H1 (cell line): Measurements from ENCODE around the gene DRAM1. TPM values are rescaled to one million over a fixed set of nuclear protein-coding genes. Genes with fewer than 3 reads are reported as not detected.

ENCODE experiments used
- CTCF ChIA-PET: fragments of 300-600 bp; sonication (Branson Sonifier 250); formaldehyde crosslinking; loops from one replicate; lab custom pipeline; 2021; ENCODE audit not compliant: partially characterized antibody; lab: Charles Lee
- POLR2A ChIA-PET: fragments of 300-600 bp; sonication (Branson Sonifier 250); formaldehyde crosslinking; loops from one replicate; lab custom pipeline; 2021; ENCODE audit warnings: inconsistent platforms; ENCODE audit not compliant: partially characterized antibody; lab: Charles Lee
- DNase-seq, 2 experiments: peaks; one replicate each; pipeline versions ENCODE4 v3.0.0 to v3.0.0-alpha.2; 2010 to 2022; ENCODE audit warnings: low spot score in 2 of 2, low read depth in 1 of 2, mixed read lengths in 1 of 2
- FAIRE-seq: peaks from 2 replicates; lab custom pipeline; 2011; peaks lifted over from hg19 to GRCh38; lab: Jason Lieb, UNC
- H2AFZ ChIP-seq: 2 replicates; pipeline ENCODE4 v1.8.1; 2012; ENCODE audit warnings: low read length, inconsistent platforms
- H2AK5ac ChIP-seq: 2 replicates; pipeline ENCODE4 v1.6.1; 2013; ENCODE audit warnings: low read depth, low read length
- H2BK120ac ChIP-seq: replicated peaks from 2 replicates; pipeline ENCODE3; 2013; ENCODE audit warnings: low read depth, low read length, inconsistent platforms
- H2BK12ac ChIP-seq: 2 replicates; pipeline ENCODE4 v1.6.1; 2013; ENCODE audit warnings: low read depth, low read length
- H2BK15ac ChIP-seq: 2 replicates; pipeline ENCODE4 v1.6.1; 2013; ENCODE audit warnings: low read length
- H2BK20ac ChIP-seq: 2 replicates; pipeline ENCODE4 v1.6.1; 2013; ENCODE audit warnings: low read length
- H2BK5ac ChIP-seq: 2 replicates; pipeline ENCODE4 v1.6.1; 2013; ENCODE audit warnings: low read depth, low read length
- H3K14ac ChIP-seq: 2 replicates; pipeline ENCODE4 v1.6.1; 2013; ENCODE audit warnings: inconsistent platforms; ENCODE audit not compliant: insufficient read length
- H3K18ac ChIP-seq: 2 replicates; pipeline ENCODE4 v1.6.1; 2013; ENCODE audit warnings: low read length; ENCODE audit errors: extremely low read depth
- H3K23ac ChIP-seq: 2 replicates; pipeline ENCODE4 v1.6.1; 2013; ENCODE audit warnings: inconsistent platforms; ENCODE audit not compliant: insufficient read length
- H3K23me2 ChIP-seq: 2 replicates; pipeline ENCODE4 v1.6.1; 2013; ENCODE audit warnings: low read depth, low read length
- H3K27ac ChIP-seq: 2 replicates; pipeline ENCODE4 v1.6.1; 2011; ENCODE audit warnings: low read depth, low read length, inconsistent platforms
- H3K27me3 ChIP-seq, 4 experiments: replicated peaks in 1 of 4; 1 replicate in 1 of 4; 2 replicates in 3 of 4; pipeline versions ENCODE4 v1.6.1 to v1.8.1; 2011 to 2013; ENCODE audit warnings: low read length in 3 of 4, mild to moderate bottlenecking in 3 of 4, inconsistent platforms in 2 of 4, mixed read lengths in 2 of 4, moderate library complexity in 1 of 4; ENCODE audit not compliant: control insufficient read depth in 3 of 4, insufficient read depth in 3 of 4; ENCODE audit errors: extremely low read depth in 1 of 4
- H3K36me3 ChIP-seq, 4 experiments: 2 replicates each; pipeline versions ENCODE4 v1.6.1 to v1.8.1; 2011 to 2013; ENCODE audit warnings: mild to moderate bottlenecking in 4 of 4, low read length in 3 of 4, moderate library complexity in 2 of 4, control low read depth in 1 of 4, inconsistent platforms in 1 of 4; ENCODE audit not compliant: insufficient read depth in 4 of 4, control insufficient read depth in 2 of 4
- H3K4ac ChIP-seq: replicated peaks from 2 replicates; pipeline ENCODE3; 2013; ENCODE audit warnings: low read length, low read depth, mixed read lengths, inconsistent platforms; ENCODE audit not compliant: insufficient read length
- H3K4me1 ChIP-seq, 4 experiments: replicated peaks in 1 of 4; 1 replicate in 1 of 4; 2 replicates in 3 of 4; pipeline versions ENCODE4 v1.6.1 to v1.8.1; 2011 to 2013; ENCODE audit warnings: low read length in 3 of 4, inconsistent platforms in 2 of 4, mixed read lengths in 1 of 4; ENCODE audit not compliant: insufficient read depth in 4 of 4, control insufficient read depth in 3 of 4
- H3K4me2 ChIP-seq, 2 experiments: 2 replicates each; pipeline versions ENCODE4 v1.6.1 to v1.8.1; 2011 to 2013; ENCODE audit warnings: low read depth in 2 of 2, low read length in 2 of 2, control low read depth in 1 of 2, inconsistent platforms in 1 of 2, mild to moderate bottlenecking in 1 of 2; ENCODE audit not compliant: insufficient read depth in 1 of 2
- H3K4me3 ChIP-seq, 4 experiments: fragments of 200-600, 300-600 bp in 1 of 4; sonication (generic), shearing (Covaris generic), sonication (Bioruptor Twin) in 1 of 4; 2 replicates each; pipeline versions ENCODE4 v1.5.1 to v1.8.1; 2011 to 2016; ENCODE audit warnings: low read length in 4 of 4, low read depth in 3 of 4, control low read depth in 2 of 4, inconsistent platforms in 2 of 4, mild to moderate bottlenecking in 2 of 4, mixed read lengths in 1 of 4, moderate library complexity in 1 of 4; ENCODE audit not compliant: insufficient read depth in 2 of 4; ENCODE audit errors: extremely low read depth in 1 of 4
- H3K56ac ChIP-seq: replicated peaks from 2 replicates; pipeline ENCODE3; 2013; ENCODE audit warnings: low read depth, mild to moderate bottlenecking, mixed read lengths, low read length, inconsistent platforms; ENCODE audit not compliant: insufficient read length
- H3K79me1 ChIP-seq: 2 replicates; pipeline ENCODE4 v1.6.1; 2013; ENCODE audit warnings: low read depth, low read length, control low read depth
- H3K79me2 ChIP-seq, 2 experiments: 2 replicates each; pipeline versions ENCODE4 v1.6.1 to v1.8.1; 2012 to 2013; ENCODE audit warnings: low read length in 2 of 2, mild to moderate bottlenecking in 2 of 2, inconsistent platforms in 1 of 2; ENCODE audit not compliant: insufficient read depth in 2 of 2, control insufficient read depth in 1 of 2
- H3K9ac ChIP-seq, 4 experiments: replicated peaks in 1 of 4; 1 replicate in 1 of 4; 2 replicates in 3 of 4; pipeline versions ENCODE4 v1.6.1 to v1.8.1; 2011 to 2013; ENCODE audit warnings: low read depth in 3 of 4, low read length in 3 of 4, control low read depth in 2 of 4, mild to moderate bottlenecking in 2 of 4, moderate library complexity in 2 of 4, inconsistent platforms in 1 of 4; ENCODE audit errors: extremely low read depth in 1 of 4
- H3K9me3 ChIP-seq, 2 experiments: 2 replicates each; pipeline versions ENCODE4 v1.6.1 to v1.8.1; 2012 to 2013; ENCODE audit warnings: mild to moderate bottlenecking in 2 of 2, moderate library complexity in 2 of 2, control low read depth in 1 of 2, inconsistent platforms in 1 of 2, low read depth in 1 of 2, low read length in 1 of 2, mixed read lengths in 1 of 2; ENCODE audit not compliant: insufficient read depth in 2 of 2
- H4K20me1 ChIP-seq, 2 experiments: replicated peaks in 1 of 2; 2 replicates each; pipeline versions ENCODE3 to v1.8.1; 2011 to 2013; ENCODE audit warnings: inconsistent platforms in 2 of 2, low read length in 2 of 2, mild to moderate bottlenecking in 1 of 2; ENCODE audit not compliant: insufficient read depth in 2 of 2, control insufficient read depth in 1 of 2
- H4K5ac ChIP-seq: 2 replicates; pipeline ENCODE4 v1.6.1; 2013; ENCODE audit warnings: low read length, low read depth, mixed read lengths, inconsistent platforms; ENCODE audit not compliant: insufficient read length
- H4K8ac ChIP-seq: 2 replicates; pipeline ENCODE4 v1.8.0; 2013; ENCODE audit warnings: mild to moderate bottlenecking, moderate library complexity, low read length, inconsistent platforms; ENCODE audit not compliant: insufficient read depth; ENCODE audit errors: extremely low read depth
- H4K91ac ChIP-seq: replicated peaks from 2 replicates; pipeline ENCODE3; 2013; ENCODE audit warnings: low read length, mixed read lengths, inconsistent platforms; ENCODE audit not compliant: insufficient read length
- CREB1 ChIP-seq: IDR thresholded peaks from 2 replicates; pipeline ENCODE4 v1.6.1; 2012; ENCODE audit warnings: inconsistent platforms
- CTBP2 ChIP-seq: IDR thresholded peaks from 2 replicates; pipeline ENCODE4 v1.7.0; 2011; ENCODE audit warnings: borderline replicate concordance, mild to moderate bottlenecking, moderate library complexity, mixed read lengths, low read length; ENCODE audit not compliant: insufficient read depth, insufficient read length
- EZH2 ChIP-seq: fragments of 200-600 bp; sonication (generic); IDR thresholded peaks from 2 replicates; pipeline ENCODE4 v1.7.1; 2012; ENCODE audit warnings: low read depth, mild to moderate bottlenecking, moderate library complexity, low read length, inconsistent platforms; ENCODE audit not compliant: severe bottlenecking
- FOSL1 ChIP-seq: IDR thresholded peaks from 2 replicates; pipeline ENCODE4 v1.6.1; 2011; ENCODE audit warnings: mild to moderate bottlenecking, low read depth, low read length, moderate library complexity; ENCODE audit not compliant: insufficient read depth
- POU5F1 ChIP-seq: IDR thresholded peaks from 2 replicates; pipeline ENCODE4 v1.6.1; 2011; ENCODE audit warnings: low read depth, mild to moderate bottlenecking, low read length, moderate library complexity
- RAD21 ChIP-seq, 2 experiments: IDR thresholded peaks in 1 of 2; conservative IDR thresholded peaks in 1 of 2; 2 replicates each; pipeline ENCODE4 v1.6.1; 2011; ENCODE audit warnings: low read depth in 2 of 2, low read length in 2 of 2, improper control_type of control experiment in 1 of 2, inconsistent platforms in 1 of 2, mild to moderate bottlenecking in 1 of 2, moderate library complexity in 1 of 2
- RFX5 ChIP-seq: IDR thresholded peaks from 2 replicates; pipeline ENCODE4 v1.6.1; 2011; ENCODE audit warnings: low read depth, low read length, improper control_type of control experiment, borderline replicate concordance
- RXRA ChIP-seq: IDR thresholded peaks from 2 replicates; pipeline ENCODE4 v1.6.1; 2011; ENCODE audit warnings: low read depth, mild to moderate bottlenecking, low read length, moderate library complexity; ENCODE audit not compliant: insufficient read depth
- SIN3A ChIP-seq, 2 experiments: IDR thresholded peaks in 1 of 2; conservative IDR thresholded peaks in 1 of 2; 2 replicates each; pipeline ENCODE4 v1.6.1; 2011 to 2012; ENCODE audit warnings: low read length in 2 of 2, improper control_type of control experiment in 1 of 2, low read depth in 1 of 2, mild to moderate bottlenecking in 1 of 2
- ZNF274 ChIP-seq: IDR thresholded peaks from 2 replicates; pipeline ENCODE4 v1.7.0; 2012; ENCODE audit warnings: low read length, borderline replicate concordance; ENCODE audit errors: extremely low read depth
- WGBS, 2 experiments: shearing (Covaris generic) in 1 of 2; methylation state at CpG; one replicate each; pipeline versions ENCODE4 v1.1.6 to v1.1.7; 2013 to 2015; ENCODE audit warnings: low lambda C conversion rate in 2 of 2, mixed read lengths in 2 of 2, inconsistent platforms in 1 of 2, low coverage in 1 of 2, missing lambda C conversion rate in 1 of 2; ENCODE audit not compliant: insufficient replicate concordance in 2 of 2, insufficient coverage in 1 of 2, insufficient read length in 1 of 2; ENCODE audit errors: extremely low coverage in 1 of 2, missing lambda C conversion rate in 1 of 2; 5-methylcytosine and 5-hydroxymethylcytosine counted together
- polyA plus RNA-seq, 7 experiments: library from polyadenylated mRNA; depleted of rRNA in 3 of 7; stranded (reverse) in 5 of 7; unstranded in 2 of 7; fragments of >200 nt in 5 of 7; fragments of 200-250 nt in 2 of 7; gene quantifications; 1 replicate in 5 of 7; 2 replicates in 1 of 7; 4 replicates in 1 of 7; pipeline versions ENCODE4 v1.2.1 to v1.2.3, GENCODE V29; 2011 to 2013; ENCODE audit warnings: missing spikeins in 2 of 7, mixed read lengths in 2 of 7
- total RNA-seq: library from RNA; stranded (reverse); fragmentation: NEBNext Ultra II Directional; extraction: Animal tissue kit (Norgen Biotek cat#: 25700); gene quantifications from 2 replicates; pipeline ENCODE4 v1.2.1, GENCODE V29; 2021

DRAM1 gene
- total and polyA plus RNA-seq, 2 of the 8 experiments (the other 6 are each of a cell fraction or from before 2014, with no cell fraction given), result 4.6 to 6.2 TPM

DNA sequence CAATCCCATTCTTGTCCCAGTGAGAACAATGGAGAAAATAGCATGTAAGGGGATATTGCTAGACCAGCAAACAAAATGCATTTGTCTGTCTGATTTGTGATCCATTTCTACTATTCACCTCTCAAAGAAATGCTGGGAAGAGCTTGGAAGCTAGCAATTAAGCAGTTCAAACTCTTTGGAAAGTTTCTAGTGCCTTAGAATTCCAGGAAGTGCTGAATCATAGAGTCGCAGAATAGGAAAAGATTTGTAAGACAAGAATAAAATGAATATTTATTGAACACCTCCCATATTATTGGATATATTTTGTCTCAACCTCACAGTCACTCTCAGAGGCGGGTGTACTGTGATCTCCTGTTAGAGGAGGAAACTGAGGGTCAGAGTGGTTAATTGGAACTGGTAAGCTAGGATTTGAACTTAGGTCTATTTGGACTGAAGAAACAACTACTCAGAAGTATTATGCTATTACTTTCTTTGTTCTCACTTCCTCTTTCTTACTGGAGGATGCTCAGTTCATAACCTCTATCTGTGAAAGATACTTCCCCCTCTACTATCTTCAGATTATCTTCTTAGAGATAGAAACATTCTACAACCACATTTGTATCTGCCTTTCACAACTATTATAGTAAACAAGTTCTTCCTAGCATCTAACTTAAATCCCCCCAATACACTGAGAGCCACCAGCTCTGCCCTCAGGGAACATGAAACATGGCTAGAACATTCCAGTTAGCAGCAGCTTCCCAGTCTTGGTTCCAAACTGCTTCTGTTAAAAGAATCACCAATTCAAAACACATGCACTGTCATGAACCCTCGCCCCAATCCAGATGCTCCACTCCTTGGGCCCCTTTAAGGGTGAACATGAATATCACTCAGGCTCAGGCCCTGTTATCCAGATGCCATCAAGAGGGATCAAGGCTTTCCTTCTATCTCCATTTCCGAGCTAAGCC is 64.2 kb downstream of the DRAM1 start:
- H3K4me1 ChIP-seq, result no peaks in the 10 kb centered on the region
- no peak overlapping the region for H2BK20ac ChIP-seq
- H3K23ac ChIP-seq, result no peak overlapping the region
- no peak overlapping the region for H3K56ac ChIP-seq
- no peak overlapping the region for H2BK12ac ChIP-seq
- H3K27me3 ChIP-seq, result no peaks in the 10 kb centered on the region
- H2AK5ac ChIP-seq, result no peak overlapping the region
- POLR2A ChIA-PET, result no interaction called here
- FAIRE-seq (no peak), DNase-seq (no peak)
- H3K14ac ChIP-seq, result no peak overlapping the region
- no peaks in the 10 kb centered on the region for H3K23me2 ChIP-seq
- H3K79me1 ChIP-seq, result no peaks in the 10 kb centered on the region
- H3K36me3 ChIP-seq, result no peaks in the 10 kb centered on the region
- no peaks in the 10 kb centered on the region for H3K9me3 ChIP-seq
- H2BK5ac ChIP-seq, result no peak overlapping the region
- no peak overlapping the region for H4K5ac ChIP-seq
- H2BK15ac ChIP-seq, result no peak overlapping the region
- no peak overlapping the region for H4K91ac ChIP-seq
- no peak overlapping the region for H3K27ac ChIP-seq
- no peak overlapping the region for H2BK120ac ChIP-seq
- no peak overlapping the region for H4K8ac ChIP-seq
- no peak overlapping the region for H2AFZ ChIP-seq
- H3K4me3 ChIP-seq, result no peak overlapping the region
- no peaks in the 10 kb centered on the region for H3K79me2 ChIP-seq
- H4K20me1 ChIP-seq, result no peaks in the 10 kb centered on the region
- 84% methylated on average over 4 of the region's 4 CpGs; no CpG with 5 or more reads in 1 of the 2 experiments for WGBS, 2 experiments
- no peak overlapping the region for H3K9ac ChIP-seq
- no peak overlapping the region for H3K4me2 ChIP-seq
- no peak overlapping the region for H3K18ac ChIP-seq
- no peak overlapping the region for H3K4ac ChIP-seq
- CTCF ChIA-PET, result interaction anchor here (0.6 to 3.0 kb wide), 11 partner anchors 9 to 875 kb away, joined by 3 to 15 read pairs (median 3); no protein-coding TSS in a partner anchor
- TF ChIP-seq CTBP2 (no peak), RFX5 (no peak), RXRA (no peak), SIN3A (conservative IDR thresholded peaks at IDR 0.05 in 1 of 2, IDR thresholded peaks at IDR 0.05 in 1 of 2; ENCODE audit: low read depth in 1 of 2, low read length in 2 of 2) (no peak), EZH2 (no peak), FOSL1 (no peak), POU5F1 (no peak), RAD21 (IDR thresholded peaks at IDR 0.05 in 1 of 2, conservative IDR thresholded peaks at IDR 0.05 in 1 of 2; ENCODE audit: low read depth in 2 of 2, low read length in 2 of 2) (no peak), CREB1 (no peak), ZNF274 (no peak)
